Iris pigment epithelial cell (primary cell): ENCODE data around the gene PDGFD.
A peak's percentile ranks its signal among the peaks of the same experiment; 100 is the strongest.

Source experiments
- DNase-seq: peaks from one replicate; pipeline ENCODE4 v3.0.0-alpha.2; 2011; ENCODE audit warnings: low read depth

PDGFD gene

DNA sequence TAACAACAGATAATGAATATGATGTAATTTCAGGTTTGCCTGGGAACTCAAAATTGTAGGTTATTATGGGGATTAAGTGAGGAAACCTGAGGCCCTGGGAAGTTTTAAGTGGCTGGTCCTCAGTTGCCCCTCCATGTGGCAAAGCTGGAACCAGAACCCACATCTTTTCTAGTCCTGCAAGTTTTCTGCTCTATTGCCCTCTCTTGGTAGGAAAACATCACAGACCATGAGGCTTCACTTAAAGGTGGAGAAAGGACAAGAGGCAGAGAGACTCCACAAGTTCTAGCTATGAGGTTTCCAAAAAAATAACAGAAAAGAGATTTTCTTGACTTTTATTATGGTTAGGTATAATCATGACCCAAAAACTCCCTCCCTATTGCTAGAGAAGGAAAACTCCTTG lies 243.0 kb downstream of the PDGFD start:
- DNase-seq, result no peak

GRCh38 chr11:103920449-103920848 lies 243.5 kb downstream of the PDGFD start:
- peak; percentile 66 for DNase-seq

- DNase-seq, result no peak
Measured at GRCh38 chr11:103910721-103911120, 253.2 kb downstream of the PDGFD start.

DNA sequence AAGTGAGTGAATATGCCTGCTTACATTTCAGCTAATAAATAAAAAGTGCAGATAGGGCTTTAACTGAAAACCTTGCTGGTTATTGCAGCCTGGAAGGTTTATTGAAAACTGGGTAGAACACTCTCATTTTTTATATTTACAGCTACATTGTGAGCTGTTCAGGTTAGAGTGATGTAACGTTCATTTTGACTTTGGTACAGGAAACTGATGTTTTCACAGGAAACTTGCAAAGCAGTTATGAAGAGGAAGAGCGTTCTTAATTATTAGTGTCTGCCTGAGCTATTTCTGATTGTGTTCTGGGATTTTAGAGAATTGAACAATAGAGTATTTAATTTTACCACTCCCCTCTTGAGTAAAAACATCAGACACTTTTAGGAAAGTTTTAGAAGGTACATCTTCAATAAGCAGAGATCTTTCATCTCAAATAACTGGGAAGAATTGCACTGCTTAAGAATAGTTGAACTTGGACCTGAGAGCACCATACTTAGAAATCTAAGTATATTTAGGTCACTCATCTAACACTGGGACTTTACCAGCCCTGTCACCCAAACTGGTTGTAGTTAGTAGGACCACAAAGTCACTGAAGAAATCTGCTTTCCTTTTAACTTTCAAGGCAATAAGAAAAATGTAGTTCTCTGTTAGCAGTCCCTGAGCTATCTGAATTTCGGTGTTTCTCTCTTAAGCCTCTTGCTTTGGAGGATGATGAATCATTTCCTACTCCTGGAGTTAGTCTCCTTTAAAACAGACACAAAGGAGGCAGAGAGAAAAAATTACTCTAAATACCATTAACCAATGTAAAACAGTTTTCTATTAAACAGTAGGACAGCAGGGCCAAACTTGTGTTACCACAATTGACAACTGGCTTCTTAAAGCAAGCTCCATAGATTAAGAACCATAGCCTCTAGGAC lies 256.1 kb downstream of the PDGFD start:
- DNase-seq, result peak; percentile 83

DNA sequence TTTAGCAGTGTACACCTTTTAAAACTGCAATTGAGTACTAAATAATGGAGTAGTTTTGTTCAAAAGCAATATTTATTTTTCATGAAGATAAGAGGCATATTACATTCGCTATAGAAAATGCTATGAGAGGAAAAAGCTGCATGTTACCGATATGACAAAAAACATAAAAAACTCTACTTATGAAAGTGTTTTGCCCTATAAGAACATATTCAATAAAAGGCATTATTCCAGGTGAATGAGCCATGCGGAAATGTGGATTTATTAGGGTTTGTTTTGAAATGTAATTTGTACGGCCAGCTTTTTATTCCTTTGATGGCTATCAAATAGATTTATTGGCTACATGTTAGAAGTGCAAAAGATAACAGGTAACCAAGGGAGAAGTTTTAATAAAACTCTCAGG lies 256.8 kb downstream of the PDGFD start:
- no peak for DNase-seq

GRCh38 chr11:103906291-103906867 lies 257.6 kb downstream of the PDGFD start:
- no peak for DNase-seq

- no peak for DNase-seq
Measured at GRCh38 chr11:103904324-103904667, 259.7 kb downstream of the PDGFD start.

DNA sequence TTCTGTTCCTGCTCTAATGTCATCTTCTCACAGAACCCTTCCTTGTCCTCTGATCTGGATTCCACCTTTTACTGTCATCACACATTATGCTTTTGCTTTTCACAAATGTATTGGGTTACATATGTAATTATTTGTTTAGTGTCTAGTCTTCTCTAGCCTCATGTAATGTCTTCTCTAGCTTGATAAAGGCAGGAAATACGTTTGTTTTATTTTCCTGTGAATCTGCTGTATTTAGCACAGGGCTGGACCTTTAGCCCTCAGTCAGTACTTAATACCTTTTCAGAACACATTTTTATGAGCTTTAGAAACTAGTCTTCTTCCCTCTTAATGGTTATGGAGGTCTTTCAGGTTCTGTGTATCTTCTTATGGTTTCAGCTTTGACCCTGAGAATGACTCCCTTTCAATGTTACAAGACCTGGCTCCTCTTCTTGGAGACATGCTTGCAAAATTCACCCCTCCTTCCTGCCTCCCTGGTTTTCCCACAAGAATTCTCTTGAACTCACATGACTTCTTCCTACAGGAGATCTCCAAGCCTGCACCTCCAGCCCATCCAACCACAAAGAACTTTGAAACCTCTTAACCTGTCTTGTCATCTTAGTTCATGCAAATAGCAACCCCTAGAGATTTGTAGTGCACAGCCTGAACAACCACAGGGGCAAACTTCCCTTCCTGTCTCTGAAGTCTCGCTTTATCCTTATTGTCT lies 260.2 kb downstream of the PDGFD start:
- no peak for DNase-seq

- no peak for DNase-seq
Measured at GRCh38 chr11:103902994-103903393, 261.0 kb downstream of the PDGFD start.

DNA sequence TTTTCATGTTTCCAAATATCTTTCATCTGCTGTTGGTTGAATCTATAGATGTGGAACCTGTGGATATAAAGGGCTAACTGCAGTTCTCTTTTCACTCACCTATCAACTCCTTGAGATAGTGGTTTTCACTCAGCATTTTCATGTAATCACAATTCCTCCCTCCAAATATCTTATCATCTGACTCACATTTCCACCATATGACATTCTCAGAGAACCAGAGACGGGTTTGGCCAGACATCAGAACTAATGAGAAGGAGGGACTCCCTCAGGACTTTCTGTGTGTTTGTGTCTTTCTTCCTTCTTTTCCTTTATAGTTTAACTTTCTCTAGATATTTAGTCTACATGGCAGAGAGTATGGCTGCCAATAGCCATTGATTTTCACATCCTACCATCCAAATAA lies 262.3 kb downstream of the PDGFD start:
- DNase-seq, result peak; percentile 61

GRCh38 chr11:103898577-103899336 lies 265.2 kb downstream of the PDGFD start:
- DNase-seq, result no peak

- DNase-seq, result no peak
Measured at GRCh38 chr11:103898065-103898464, 265.9 kb downstream of the PDGFD start.

- peak; percentile 23 for DNase-seq
Measured at GRCh38 chr11:103897160-103897936, 266.6 kb downstream of the PDGFD start.

- no peak for DNase-seq
Measured at GRCh38 chr11:103895106-103895505, 268.8 kb downstream of the PDGFD start.

DNA sequence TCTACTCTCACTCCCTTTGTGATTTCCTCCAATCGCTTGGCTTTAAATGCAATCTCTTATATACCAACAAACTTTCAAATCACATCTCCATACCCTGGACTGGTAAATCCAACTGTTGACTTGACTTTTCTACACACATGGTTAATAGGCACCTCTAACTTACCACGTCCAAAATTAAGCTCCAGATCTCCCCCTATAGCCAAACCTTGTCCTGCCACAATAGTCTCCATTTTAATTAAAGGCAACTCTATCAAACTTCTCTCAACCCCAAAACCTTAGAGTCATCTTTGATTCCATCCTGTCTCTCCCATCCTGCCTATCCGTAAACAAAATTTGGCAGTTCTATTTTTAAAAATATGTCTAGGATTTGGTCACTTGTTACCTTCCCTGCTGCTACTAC lies 269.3 kb downstream of the PDGFD start:
- no peak for DNase-seq

DNA sequence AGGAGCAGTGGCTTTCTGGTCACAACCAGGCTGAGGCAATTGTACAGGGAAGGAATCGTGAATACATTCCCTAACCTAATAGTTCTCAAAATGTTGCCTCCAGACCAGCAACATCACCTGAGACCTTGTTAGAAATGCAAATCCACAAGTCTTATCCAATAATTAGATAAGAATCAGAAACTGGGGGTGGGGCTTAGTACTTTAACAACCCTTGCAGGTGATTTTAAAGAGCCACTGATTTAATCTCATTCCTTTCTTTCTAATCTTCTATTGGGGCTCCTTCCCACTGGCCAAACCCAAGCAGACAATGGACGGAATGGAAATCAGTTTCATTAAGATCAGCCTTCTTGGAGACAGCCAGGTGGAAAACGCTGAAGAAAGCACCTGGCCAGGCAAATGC lies 269.9 kb downstream of the PDGFD start:
- no peak for DNase-seq

GRCh38 chr11:103893371-103893770 lies 270.6 kb downstream of the PDGFD start:
- DNase-seq, result peak; percentile 7

DNA sequence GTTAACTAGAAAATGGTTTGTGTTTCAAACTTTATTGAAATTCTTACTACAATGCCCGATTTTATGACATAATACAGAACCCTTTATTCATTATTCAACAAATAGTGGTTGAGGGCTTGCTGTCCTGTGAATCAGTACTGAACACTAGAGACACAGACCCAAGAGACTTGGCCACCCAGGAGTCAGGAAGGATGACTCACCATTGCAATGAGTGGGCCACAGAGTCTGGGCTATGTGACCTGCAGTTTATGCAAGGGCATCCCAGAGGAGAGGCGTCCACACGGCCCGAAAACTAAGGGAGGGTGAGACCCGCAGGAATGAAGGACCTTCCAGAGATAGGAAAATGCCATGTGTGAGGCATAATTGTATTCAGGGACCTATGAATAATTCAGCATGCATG lies 271.3 kb downstream of the PDGFD start:
- peak; percentile 77 for DNase-seq

DNA sequence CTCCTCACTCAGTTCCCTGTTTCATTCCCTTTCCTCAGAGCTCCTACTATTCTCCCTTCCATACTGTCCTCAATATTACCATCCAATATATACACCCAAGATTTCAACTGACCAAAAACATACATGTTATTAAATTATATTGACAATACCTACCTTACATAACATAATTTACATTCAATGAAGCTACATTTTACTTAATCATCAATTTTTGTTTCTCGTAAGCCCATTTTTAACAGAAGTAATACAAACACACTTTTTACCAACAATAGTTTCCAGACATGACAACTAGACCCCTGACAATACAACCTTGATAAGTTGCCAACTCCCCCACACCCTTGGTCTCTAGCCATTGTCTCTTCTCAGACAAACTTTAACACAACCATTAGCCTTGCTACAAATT lies 273.3 kb downstream of the PDGFD start:
- DNase-seq, result no peak

- no peak for DNase-seq
Measured at GRCh38 chr11:103889679-103890078, 274.3 kb downstream of the PDGFD start.

DNA sequence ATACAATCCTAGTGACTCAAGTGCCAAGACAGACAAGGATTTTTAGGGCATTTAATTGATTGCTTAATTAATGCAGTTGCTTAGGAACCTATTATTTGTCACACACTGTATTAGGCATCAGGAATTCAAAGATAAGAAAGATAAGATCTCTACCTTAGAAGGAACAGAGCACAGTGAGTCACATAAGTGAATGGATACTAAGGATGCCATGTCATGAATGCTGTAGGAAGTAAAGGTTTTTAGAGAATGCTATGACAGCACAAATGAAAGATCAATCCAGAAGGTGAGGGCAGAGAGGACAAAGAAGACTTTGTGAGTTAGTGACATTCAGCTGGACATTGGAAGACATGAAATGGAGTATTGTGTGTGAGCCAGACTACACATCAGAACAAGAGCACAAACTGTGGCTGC lies 275.4 kb downstream of the PDGFD start:
- peak; percentile 5 for DNase-seq
